NCI-H2107 treated with DMSO at 0.1 percent for 48 hours (cell line): Measurements from ENCODE around the gene WNK1.
"Not testable (repeated sequence)": the region's sequence is repeated elsewhere in the genome, so short reads cannot be mapped to it uniquely, and the experiment has no call there.

Experiments
- DNase-seq: peaks from one replicate; lab custom pipeline; 2025; ENCODE audit not compliant: unreplicated experiment; lab: John Stamatoyannopoulos, UW

WNK1 gene

GRCh38 chr12:740921-741320 is 11.5 kb upstream of the WNK1 start:
- no peak for DNase-seq

GRCh38 chr12:749751-750270 is 2.6 kb upstream of the WNK1 start:
- DNase-seq: peak; percentile 56

- peak; percentile 52 for DNase-seq
Observed at GRCh38 chr12:750366-751191, 1.8 kb upstream of the WNK1 start.

GRCh38 chr12:751192-751998 is 984 bp upstream of the WNK1 start:
- peak; percentile 92 for DNase-seq

- DNase-seq: no peak
Observed at GRCh38 chr12:752695-753610, 574 bp downstream of the WNK1 start.

- no peak for DNase-seq
Observed at GRCh38 chr12:753611-754472, 1.5 kb downstream of the WNK1 start.

- DNase-seq: no peak
Observed at GRCh38 chr12:754473-754820, 2.1 kb downstream of the WNK1 start.

GRCh38 chr12:754851-755562 is 2.6 kb downstream of the WNK1 start:
- peak; percentile 59 for DNase-seq

GRCh38 chr12:759628-760027 is 7.2 kb downstream of the WNK1 start:
- DNase-seq: no peak

GRCh38 chr12:761256-761655 is 8.9 kb downstream of the WNK1 start:
- DNase-seq: no peak

GRCh38 chr12:765840-766239 is 13.5 kb downstream of the WNK1 start:
- no peak for DNase-seq

GRCh38 chr12:768434-768833 is 16.1 kb downstream of the WNK1 start:
- DNase-seq: no peak

GRCh38 chr12:770479-770878 is 18.1 kb downstream of the WNK1 start:
- DNase-seq: no peak

- no peak for DNase-seq
Observed at GRCh38 chr12:772056-772697, 19.8 kb downstream of the WNK1 start.

GRCh38 chr12:774051-774614 is 21.8 kb downstream of the WNK1 start:
- no peak for DNase-seq

- DNase-seq: not testable (repeated sequence)
Observed at GRCh38 chr12:775973-776771, 23.8 kb downstream of the WNK1 start.

- DNase-seq: not testable (repeated sequence)
Observed at GRCh38 chr12:776772-777373, 24.5 kb downstream of the WNK1 start.
